ENCODE data around the gene C1QA.

C1QA gene

DNA sequence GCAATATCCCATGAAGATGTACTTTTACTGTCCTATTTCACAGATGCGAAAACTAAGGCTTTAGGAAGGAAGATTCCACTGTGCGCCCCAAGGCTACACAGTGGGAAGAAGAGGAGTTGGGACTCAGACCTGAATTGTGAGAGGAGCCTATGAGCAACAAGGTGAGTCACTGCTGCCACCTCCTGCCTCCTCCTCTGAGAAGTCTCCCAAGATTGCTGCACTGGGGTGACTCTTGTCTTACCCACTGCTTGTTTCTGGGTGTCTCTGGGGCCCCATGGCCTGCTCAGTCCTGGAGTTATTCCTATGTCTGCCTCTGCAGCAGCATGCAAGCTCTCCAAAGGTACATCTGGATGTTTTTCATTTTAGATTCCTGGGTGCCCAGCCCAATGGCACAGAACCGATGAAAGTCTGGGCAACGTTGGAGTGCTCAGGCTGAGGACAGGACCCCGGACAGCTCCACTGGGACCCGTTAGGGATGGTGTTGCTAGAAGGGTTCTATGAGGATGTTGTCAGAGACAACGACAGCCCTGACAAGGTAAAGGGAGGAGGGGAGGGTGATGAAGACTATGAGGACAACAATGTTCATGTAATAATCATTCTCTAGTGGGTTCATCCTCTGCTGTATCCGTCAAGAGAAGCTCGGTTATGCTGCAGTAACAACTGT is 11.0 kb upstream of the C1QA start:
- H3K27ac ChIP-seq (ENCODE audit: poor library complexity, severe bottlenecking): no peak overlapping the region
- peaks cover 17% of the 10 kb centered on the region for H3K27me3 ChIP-seq (ENCODE audit: insufficient read depth, poor library complexity, severe bottlenecking)
- DNase-seq (ENCODE audit: low spot score): no peak
- TF ChIP-seq, protein P1, sequence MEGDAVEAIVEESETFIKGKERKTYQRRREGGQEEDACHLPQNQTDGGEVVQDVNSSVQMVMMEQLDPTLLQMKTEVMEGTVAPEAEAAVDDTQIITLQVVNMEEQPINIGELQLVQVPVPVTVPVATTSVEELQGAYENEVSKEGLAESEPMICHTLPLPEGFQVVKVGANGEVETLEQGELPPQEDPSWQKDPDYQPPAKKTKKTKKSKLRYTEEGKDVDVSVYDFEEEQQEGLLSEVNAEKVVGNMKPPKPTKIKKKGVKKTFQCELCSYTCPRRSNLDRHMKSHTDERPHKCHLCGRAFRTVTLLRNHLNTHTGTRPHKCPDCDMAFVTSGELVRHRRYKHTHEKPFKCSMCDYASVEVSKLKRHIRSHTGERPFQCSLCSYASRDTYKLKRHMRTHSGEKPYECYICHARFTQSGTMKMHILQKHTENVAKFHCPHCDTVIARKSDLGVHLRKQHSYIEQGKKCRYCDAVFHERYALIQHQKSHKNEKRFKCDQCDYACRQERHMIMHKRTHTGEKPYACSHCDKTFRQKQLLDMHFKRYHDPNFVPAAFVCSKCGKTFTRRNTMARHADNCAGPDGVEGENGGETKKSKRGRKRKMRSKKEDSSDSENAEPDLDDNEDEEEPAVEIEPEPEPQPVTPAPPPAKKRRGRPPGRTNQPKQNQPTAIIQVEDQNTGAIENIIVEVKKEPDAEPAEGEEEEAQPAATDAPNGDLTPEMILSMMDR (IDR thresholded peaks at IDR 0.05; ENCODE audit: poor library complexity, severe bottlenecking): no peak
- no peak overlapping the region for H3K4me3 ChIP-seq (ENCODE audit: severe bottlenecking)
- peak; percentile 31; the same call in 1 of the 3 replicates for ATAC-seq (ENCODE audit: low read depth)
- no peaks in the 10 kb centered on the region for H3K36me3 ChIP-seq (ENCODE audit: low read depth)
- no peaks in the 10 kb centered on the region for H3K9me3 ChIP-seq (ENCODE audit: severe bottlenecking)
- no peaks in the 10 kb centered on the region for H3K4me1 ChIP-seq (ENCODE audit: insufficient read depth, poor library complexity, severe bottlenecking)

DNA sequence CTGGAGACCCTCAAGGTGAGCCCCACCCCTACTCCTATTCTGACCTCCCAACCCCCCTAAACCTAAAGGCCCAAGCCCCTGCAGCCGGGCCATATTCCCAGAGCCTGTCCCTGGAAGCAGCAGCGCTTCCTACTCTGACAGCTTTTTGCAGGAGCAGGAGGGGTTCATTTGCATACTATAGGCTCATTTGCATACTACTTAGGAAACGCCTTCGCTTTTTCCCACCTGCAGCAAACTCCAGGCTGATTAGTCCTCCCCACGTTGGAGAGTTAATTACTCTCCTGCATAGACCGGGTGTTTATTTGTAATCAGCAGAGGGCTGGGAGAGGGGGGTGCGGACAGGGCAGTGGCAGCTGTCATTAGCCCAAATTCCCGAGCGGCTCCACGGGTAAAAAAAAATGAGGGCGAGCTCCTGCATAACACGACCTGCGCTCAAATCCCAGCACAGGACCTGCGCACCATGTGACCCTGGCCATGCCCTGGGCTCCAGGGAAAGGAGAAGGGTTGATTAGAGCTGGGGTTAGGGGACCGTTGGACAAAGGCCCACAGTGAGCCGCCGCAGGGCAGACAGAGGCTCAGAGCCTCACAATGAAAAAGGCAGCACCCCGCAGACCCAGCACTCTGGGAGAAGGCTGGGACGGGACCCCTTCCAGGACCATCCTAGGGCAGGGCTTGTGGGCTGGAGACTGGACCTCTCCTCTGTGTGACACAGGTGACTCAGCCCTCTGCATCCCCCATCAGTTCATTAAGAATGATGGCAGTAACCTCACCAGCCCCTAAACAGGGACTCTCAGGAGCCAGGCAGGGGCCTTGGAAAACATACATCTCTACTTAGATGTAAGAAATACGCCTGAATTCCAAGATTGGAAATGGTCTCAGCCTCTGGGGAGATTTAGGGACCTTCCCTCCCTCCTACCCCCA is 9.9 kb upstream of the C1QA start:
- H3K36me3 ChIP-seq (ENCODE audit: low read depth): no peaks in the 10 kb centered on the region
- TF ChIP-seq, protein P1 (IDR thresholded peaks at IDR 0.05; ENCODE audit: poor library complexity, severe bottlenecking): no peak
- H3K27ac ChIP-seq (ENCODE audit: poor library complexity, severe bottlenecking): no peak overlapping the region
- no peak for DNase-seq (ENCODE audit: low spot score)
- no peaks in the 10 kb centered on the region for H3K9me3 ChIP-seq (ENCODE audit: severe bottlenecking)
- H3K4me1 ChIP-seq (ENCODE audit: insufficient read depth, poor library complexity, severe bottlenecking): no peaks in the 10 kb centered on the region
- no peak overlapping the region for H3K4me3 ChIP-seq (ENCODE audit: severe bottlenecking)
- peaks cover 11% of the 10 kb centered on the region for H3K27me3 ChIP-seq (ENCODE audit: insufficient read depth, poor library complexity, severe bottlenecking)
- ATAC-seq (ENCODE audit: low read depth): no peak

DNA sequence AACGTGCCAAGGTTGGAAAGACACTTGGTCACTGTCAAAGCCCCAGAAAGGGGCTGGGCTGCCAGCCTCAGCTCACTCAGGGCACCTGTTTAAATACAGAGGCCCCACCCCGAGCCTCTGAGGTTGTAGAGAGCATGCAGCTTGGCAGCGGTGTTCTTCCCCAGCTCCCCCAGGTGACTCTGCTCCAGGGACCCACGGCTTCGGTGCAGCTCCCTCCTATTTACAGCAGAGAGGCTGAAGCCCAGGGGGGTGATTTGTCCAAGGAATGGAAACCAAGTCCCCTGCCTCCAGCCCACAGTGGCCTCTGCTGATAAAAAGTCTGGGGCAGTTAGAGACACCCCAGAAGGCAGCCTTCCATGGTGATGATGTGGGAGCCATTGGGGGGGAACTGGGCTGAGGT is 9.1 kb upstream of the C1QA start:
- no peaks in the 10 kb centered on the region for H3K36me3 ChIP-seq (ENCODE audit: low read depth)
- H3K4me3 ChIP-seq (ENCODE audit: severe bottlenecking): no peak overlapping the region
- no peak for DNase-seq (ENCODE audit: low spot score)
- H3K9me3 ChIP-seq (ENCODE audit: severe bottlenecking): no peaks in the 10 kb centered on the region
- TF ChIP-seq, protein P1 (IDR thresholded peaks at IDR 0.05; ENCODE audit: poor library complexity, severe bottlenecking): no peak
- no peak for ATAC-seq (ENCODE audit: low read depth)
- H3K27me3 ChIP-seq (ENCODE audit: insufficient read depth, poor library complexity, severe bottlenecking): peaks cover 10% of the 10 kb centered on the region
- no peaks in the 10 kb centered on the region for H3K4me1 ChIP-seq (ENCODE audit: insufficient read depth, poor library complexity, severe bottlenecking)
- no peak overlapping the region for H3K27ac ChIP-seq (ENCODE audit: poor library complexity, severe bottlenecking)

DNA sequence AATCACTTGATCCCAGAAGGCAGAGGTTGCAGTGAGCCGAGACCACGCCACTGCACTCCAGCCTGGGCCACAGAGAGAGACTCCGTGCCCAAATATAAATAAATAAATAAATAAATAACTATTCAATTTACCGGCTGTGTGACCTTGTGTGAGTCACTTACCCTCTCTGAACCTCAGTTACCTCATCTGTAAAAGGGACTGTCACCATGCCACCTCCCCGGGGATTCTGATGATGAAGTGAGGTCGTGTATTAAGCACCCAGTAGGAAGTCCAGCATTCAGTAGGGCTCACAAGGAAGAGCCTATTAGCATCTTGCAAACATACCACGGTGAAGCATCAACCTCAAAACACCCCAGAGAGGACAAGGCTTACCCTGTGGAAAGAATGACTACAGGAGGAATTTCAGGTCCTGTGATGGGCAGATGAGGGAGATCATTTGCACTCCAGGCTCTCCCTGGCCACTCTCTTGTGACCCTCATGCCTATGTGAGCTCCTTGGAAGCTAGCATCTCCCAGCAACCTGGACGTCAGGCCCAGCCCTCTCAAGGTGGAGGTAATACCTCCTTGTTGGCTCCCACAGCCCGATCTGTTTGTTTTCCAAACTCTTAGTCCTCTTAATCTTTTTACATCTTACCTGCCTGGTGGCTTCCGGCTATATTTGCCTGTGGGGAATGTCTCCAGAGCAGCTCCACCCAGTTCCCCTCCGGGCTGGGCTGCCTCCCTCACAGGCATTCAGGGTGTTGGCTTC is 7.6 kb upstream of the C1QA start:
- DNase-seq (ENCODE audit: low spot score) (no peak), ATAC-seq (ENCODE audit: low read depth) (no peak)
- peaks cover 10% of the 10 kb centered on the region for H3K27me3 ChIP-seq (ENCODE audit: insufficient read depth, poor library complexity, severe bottlenecking)
- TF ChIP-seq, protein P1 (IDR thresholded peaks at IDR 0.05; ENCODE audit: poor library complexity, severe bottlenecking): no peak
- H3K4me3 ChIP-seq (ENCODE audit: severe bottlenecking): no peak overlapping the region
- H3K9me3 ChIP-seq (ENCODE audit: severe bottlenecking): no peaks in the 10 kb centered on the region
- H3K4me1 ChIP-seq (ENCODE audit: insufficient read depth, poor library complexity, severe bottlenecking): no peaks in the 10 kb centered on the region
- no peak overlapping the region for H3K27ac ChIP-seq (ENCODE audit: poor library complexity, severe bottlenecking)
- H3K36me3 ChIP-seq (ENCODE audit: low read depth): no peaks in the 10 kb centered on the region

All from RWPE2 (cell line).